Measurements from ENCODE around the gene DUOX1.

- TF ChIP-seq RFX5 (IDR thresholded peaks at IDR 0.05; ENCODE audit: low read length): no peak
- no peak for TF ChIP-seq CTCF (IDR thresholded peaks at IDR 0.05)
- no peak for TF ChIP-seq POLR2AphosphoS5 (IDR thresholded peaks at IDR 0.05; ENCODE audit: low read depth, low read length)
- TF ChIP-seq TEAD4 (IDR thresholded peaks at IDR 0.05; ENCODE audit: borderline replicate concordance, insufficient read depth): no peak
- TF ChIP-seq YY1 (IDR thresholded peaks at IDR 0.05; ENCODE audit: low read depth): no peak
- no peak for TF ChIP-seq RXRA (IDR thresholded peaks at IDR 0.05; ENCODE audit: borderline replicate concordance, low read depth)
Observed at GRCh38 chr15:45185069-45185779, 55.4 kb downstream of the DUOX1 start.
